KBM-7 (cell line): ENCODE data around the gene PAPPA2.
A peak's percentile ranks its signal among the peaks of the same experiment; 100 is the strongest.

ENCODE experiments used
- DNase-seq: peaks from one replicate; pipeline ENCODE4 v3.0.0-alpha.2; 2015
- in situ Hi-C: fragments of 300-500 bp; cut with MboI; formaldehyde crosslinking; loops from 2 replicates; pipeline ENCODE4 v1.14.3; 2020; ENCODE audit warnings: low sequenced_read_pairs, low pct_unique_long_range_greater_than_20kb, mixed read lengths

The PAPPA2 gene

GRCh38 chr1:176863613-176864012 is 400.6 kb downstream of the PAPPA2 start:
- in situ Hi-C loops: loop anchor here (25.0 kb wide), 1 partner anchor 301 kb away; no protein-coding TSS in a partner anchor
- DNase-seq: no peak

GRCh38 chr1:176864211-176864610 is 401.2 kb downstream of the PAPPA2 start:
- in situ Hi-C loops: loop anchor here (25.0 kb wide), 1 partner anchor 302 kb away; no protein-coding TSS in a partner anchor
- no peak for DNase-seq

GRCh38 chr1:176866011-176866714 is 403.2 kb downstream of the PAPPA2 start:
- DNase-seq: no peak
- in situ Hi-C loops: loop anchor here (25.0 kb wide), 1 partner anchor 304 kb away; no protein-coding TSS in a partner anchor

GRCh38 chr1:176869577-176869976 is 406.6 kb downstream of the PAPPA2 start:
- DNase-seq: no peak
- in situ Hi-C loops: loop anchor here (25.0 kb wide), 1 partner anchor 307 kb away; no protein-coding TSS in a partner anchor

- in situ Hi-C loops: no loop called here
- no peak for DNase-seq
Measured at GRCh38 chr1:176876966-176877515, 414.1 kb downstream of the PAPPA2 start.

- DNase-seq: no peak
- in situ Hi-C loops: no loop called here
Measured at GRCh38 chr1:176877557-176877956, 414.6 kb downstream of the PAPPA2 start.

GRCh38 chr1:176878750-176879536 is 416.0 kb downstream of the PAPPA2 start:
- in situ Hi-C loops: no loop called here
- no peak for DNase-seq

GRCh38 chr1:176879784-176880620 is 417.0 kb downstream of the PAPPA2 start:
- in situ Hi-C loops: no loop called here
- no peak for DNase-seq

- in situ Hi-C loops: no loop called here
- peak; percentile 62 for DNase-seq
Measured at GRCh38 chr1:176880955-176881595, 418.1 kb downstream of the PAPPA2 start.

- no peak for DNase-seq
- in situ Hi-C loops: no loop called here
Measured at GRCh38 chr1:176884286-176884685, 421.3 kb downstream of the PAPPA2 start.

- in situ Hi-C loops: no loop called here
- no peak for DNase-seq
Measured at GRCh38 chr1:176884911-176885310, 421.9 kb downstream of the PAPPA2 start.

GRCh38 chr1:176885341-176885740 is 422.4 kb downstream of the PAPPA2 start:
- DNase-seq: no peak
- in situ Hi-C loops: no loop called here

GRCh38 chr1:176885751-176886150 is 422.8 kb downstream of the PAPPA2 start:
- in situ Hi-C loops: no loop called here
- no peak for DNase-seq

GRCh38 chr1:176888471-176889032 is 425.6 kb downstream of the PAPPA2 start:
- no peak for DNase-seq
- in situ Hi-C loops: no loop called here

GRCh38 chr1:176893625-176894352 is 430.8 kb downstream of the PAPPA2 start:
- DNase-seq: no peak
- in situ Hi-C loops: no loop called here

GRCh38 chr1:176894450-176894849 is 431.5 kb downstream of the PAPPA2 start:
- in situ Hi-C loops: no loop called here
- DNase-seq: no peak
